NB4 (cell line): ENCODE results near the gene GRM7.

Experiments used
- DNase-seq: peaks from one replicate; pipeline ENCODE4 v3.0.0; 2010; ENCODE audit warnings: low read depth
- H3K4me3 ChIP-seq: one replicate; pipeline ENCODE4 v1.5.1; 2011; ENCODE audit warnings: mild to moderate bottlenecking, low read depth, low read length, moderate library complexity
- CTCF ChIP-seq: IDR thresholded peaks from one replicate; pipeline ENCODE4 v1.5.1; 2012; ENCODE audit warnings: low read depth, low read length
- MAX ChIP-seq: IDR thresholded peaks from 2 replicates; pipeline ENCODE4 v1.6.1; 2011; ENCODE audit warnings: low read depth, low read length
- MYC ChIP-seq: IDR thresholded peaks from 2 replicates; pipeline ENCODE4 v1.6.1; 2011; ENCODE audit warnings: low read depth, low read length
- POLR2A ChIP-seq: IDR thresholded peaks from 2 replicates; pipeline ENCODE4 v1.6.1; 2011; ENCODE audit warnings: mild to moderate bottlenecking; ENCODE audit not compliant: insufficient read length; ENCODE audit errors: extremely low read depth

The GRM7 gene

GRCh38 chr3:7678521-7678920 lies 817.6 kb downstream of the GRM7 start:
- DNase-seq = no peak
- TF ChIP-seq MYC (no peak), MAX (no peak), CTCF (no peak), POLR2A (no peak)
- no peak overlapping the region for H3K4me3 ChIP-seq

GRCh38 chr3:7682822-7683229 lies 821.9 kb downstream of the GRM7 start:
- DNase-seq = peak; percentile 17
- no peak overlapping the region for H3K4me3 ChIP-seq
- TF ChIP-seq CTCF (no peak), MAX (no peak)

GRCh38 chr3:7683426-7683825 lies 822.5 kb downstream of the GRM7 start:
- H3K4me3 ChIP-seq = no peak overlapping the region
- TF ChIP-seq POLR2A = no peak
- TF ChIP-seq MAX = no peak
- TF ChIP-seq MYC = no peak
- TF ChIP-seq CTCF = no peak
- no peak for DNase-seq

GRCh38 chr3:7684182-7684715 lies 823.3 kb downstream of the GRM7 start:
- no peak overlapping the region for H3K4me3 ChIP-seq
- TF ChIP-seq MAX (no peak), MYC (no peak), CTCF (no peak), POLR2A (no peak)
- no peak for DNase-seq

- H3K4me3 ChIP-seq = no peak overlapping the region
- no peak for TF ChIP-seq MYC
- TF ChIP-seq CTCF = no peak
- TF ChIP-seq POLR2A = no peak
- TF ChIP-seq MAX = no peak
- DNase-seq = no peak
Measured at GRCh38 chr3:7687428-7688147, 826.7 kb downstream of the GRM7 start.
